GM23338 (cell line): ENCODE results near the gene LCTL. TPM values are rescaled to one million over a fixed set of nuclear protein-coding genes. Genes with fewer than 3 reads are reported as not detected.

ENCODE experiments used
- ATAC-seq: fragments of 200-7000 bp; cut with Tn5 transposase; 3 replicates; pipeline ENCODE4 v1.9.1; 2020
- DNase-seq: peaks from one replicate; pipeline ENCODE4 v3.0.0-alpha.2; 2015; ENCODE audit warnings: low spot score
- H2AFZ ChIP-seq: fragments of 200-600 bp; sonication (generic); 2 replicates; pipeline ENCODE4 v1.8.0; 2016; ENCODE audit warnings: antibody characterized with exemption, mild to moderate bottlenecking, moderate library complexity
- H3F3A ChIP-seq: fragments of 200-600 bp; sonication (generic); replicated peaks from 2 replicates; pipeline ENCODE4 v1.8.0; 2017; ENCODE audit warnings: antibody characterized with exemption, mixed run types, low read depth
- H3K27ac ChIP-seq: fragments of 200-600 bp; sonication (generic); 2 replicates; pipeline ENCODE4 v1.6.1; 2016; ENCODE audit warnings: low read depth
- H3K27me3 ChIP-seq: fragments of 200-600 bp; sonication (generic); 2 replicates; pipeline ENCODE4 v1.8.0; 2016; ENCODE audit warnings: mild to moderate bottlenecking, mixed run types, moderate library complexity; ENCODE audit not compliant: insufficient read depth
- H3K36me3 ChIP-seq: fragments of 200-600 bp; sonication (generic); 2 replicates; pipeline ENCODE4 v1.8.0; 2016; ENCODE audit warnings: mild to moderate bottlenecking; ENCODE audit not compliant: insufficient read depth
- H3K4me1 ChIP-seq: fragments of 200-600 bp; sonication (generic); 2 replicates; pipeline ENCODE4 v1.8.0; 2016; ENCODE audit warnings: mild to moderate bottlenecking, moderate library complexity; ENCODE audit not compliant: insufficient read depth
- H3K4me2 ChIP-seq: fragments of 200-600 bp; sonication (generic); 2 replicates; pipeline ENCODE4 v1.7.1; 2017; ENCODE audit warnings: mixed run types
- H3K4me3 ChIP-seq: fragments of 200-600 bp; sonication (generic); 2 replicates; pipeline ENCODE4 v1.6.1; 2016; ENCODE audit warnings: mixed run types
- H3K79me2 ChIP-seq: fragments of 200-600 bp; sonication (generic); replicated peaks from 2 replicates; pipeline ENCODE4 v1.8.0; 2017; ENCODE audit warnings: mild to moderate bottlenecking; ENCODE audit not compliant: insufficient read depth
- H3K9me2 ChIP-seq: fragments of 200-600 bp; sonication (generic); 2 replicates; pipeline ENCODE4 v1.8.0; 2017; ENCODE audit not compliant: insufficient read depth
- H4K20me1 ChIP-seq: fragments of 200-600 bp; sonication (generic); replicated peaks from 2 replicates; pipeline ENCODE4 v1.8.0; 2017; ENCODE audit warnings: mild to moderate bottlenecking; ENCODE audit not compliant: insufficient read depth
- H3K27ac Mint-ChIP-seq: 2 replicates; pipeline ENCODE4 v1.8.0; 2020; ENCODE audit warnings: inconsistent platforms, mild to moderate bottlenecking, moderate library complexity, mixed read lengths
- H3K27me3 Mint-ChIP-seq: 3 replicates; pipeline ENCODE4 v1.8.0; 2022; ENCODE audit warnings: low read depth, mild to moderate bottlenecking, moderate library complexity, mixed read lengths, inconsistent platforms; ENCODE audit not compliant: insufficient read depth, poor library complexity
- H3K36me3 Mint-ChIP-seq: 3 replicates; pipeline ENCODE4 v1.8.0; 2021; ENCODE audit warnings: low read depth, mild to moderate bottlenecking, inconsistent platforms, moderate library complexity, mixed read lengths
- H3K4me1 Mint-ChIP-seq: 3 replicates; pipeline ENCODE4 v1.8.0; 2020; ENCODE audit warnings: mild to moderate bottlenecking, inconsistent platforms, mixed read lengths
- H3K4me3 Mint-ChIP-seq: 3 replicates; pipeline ENCODE4 v1.8.0; 2021; ENCODE audit warnings: moderate library complexity, mild to moderate bottlenecking, inconsistent platforms, mixed read lengths
- H3K9me3 Mint-ChIP-seq: 3 replicates; pipeline ENCODE4 v1.8.0; 2020; ENCODE audit warnings: moderate library complexity, mild to moderate bottlenecking, inconsistent platforms, mixed read lengths
- EZH2 ChIP-seq: fragments of 200-600 bp; sonication (generic); IDR thresholded peaks from one replicate; pipeline ENCODE4 v1.8.0; 2017; ENCODE audit warnings: antibody characterized with exemption, mild to moderate bottlenecking, low read depth; ENCODE audit not compliant: unreplicated experiment
- EZH2phosphoT487 ChIP-seq: fragments of 200-600 bp; sonication (generic); IDR thresholded peaks from one replicate; pipeline ENCODE4 v1.8.1; 2018; ENCODE audit warnings: antibody characterized with exemption; ENCODE audit not compliant: unreplicated experiment
- JUNB ChIP-seq: IDR thresholded peaks from one replicate; pipeline ENCODE4 v1.6.1; 2016; ENCODE audit warnings: antibody characterized with exemption; ENCODE audit not compliant: unreplicated experiment
- POLR2AphosphoS5 ChIP-seq: IDR thresholded peaks from 2 replicates; pipeline ENCODE4 v1.6.1; 2016; ENCODE audit warnings: antibody characterized with exemption, low read depth
- ZNF114 ChIP-seq: fragments of 250-450 bp; sonication (Bioruptor Pico); IDR thresholded peaks from 2 replicates; pipeline ENCODE4 v1.5.0; 2020; ENCODE audit warnings: mild to moderate bottlenecking, moderate library complexity
- ZNF331 ChIP-seq: fragments of 250-450 bp; sonication (Bioruptor Pico); IDR thresholded peaks from 2 replicates; pipeline ENCODE4 v1.5.0; 2020; ENCODE audit warnings: low read depth, mild to moderate bottlenecking, moderate library complexity
- polyA plus RNA-seq: library from polyadenylated mRNA; unstranded; fragments of >200 nt; fragmentation: Nextera tagmentation; extraction: Ambion mirVana; gene quantifications from 2 replicates; pipeline ENCODE4 v1.2.1, GENCODE V29; 2016
- total RNA-seq: library from RNA; depleted of rRNA; stranded (reverse); fragments of >200 nt; shearing (Covaris generic); gene quantifications from 2 replicates; pipeline ENCODE4 v1.2.3, GENCODE V29; 2014
- TF ChIP-seq, protein P1 (sequence below): IDR thresholded peaks from 2 replicates; pipeline ENCODE4 v1.6.1; 2016; ENCODE audit warnings: antibody characterized with exemption
- TF ChIP-seq, protein P2 (sequence below), 2 experiments: fragments of 200-600 bp in 1 of 2; sonication (generic) in 1 of 2; conservative IDR thresholded peaks; 2 replicates each; pipeline versions ENCODE4 v1.5.1 to v1.6.1; 2016 to 2017; ENCODE audit warnings: antibody characterized with exemption in 2 of 2, low read depth in 2 of 2, mild to moderate bottlenecking in 2 of 2, moderate library complexity in 1 of 2

Gene LCTL
- total and polyA plus RNA-seq, 2 experiments from 2014 or later: 2.3 to 5.6 TPM

DNA sequence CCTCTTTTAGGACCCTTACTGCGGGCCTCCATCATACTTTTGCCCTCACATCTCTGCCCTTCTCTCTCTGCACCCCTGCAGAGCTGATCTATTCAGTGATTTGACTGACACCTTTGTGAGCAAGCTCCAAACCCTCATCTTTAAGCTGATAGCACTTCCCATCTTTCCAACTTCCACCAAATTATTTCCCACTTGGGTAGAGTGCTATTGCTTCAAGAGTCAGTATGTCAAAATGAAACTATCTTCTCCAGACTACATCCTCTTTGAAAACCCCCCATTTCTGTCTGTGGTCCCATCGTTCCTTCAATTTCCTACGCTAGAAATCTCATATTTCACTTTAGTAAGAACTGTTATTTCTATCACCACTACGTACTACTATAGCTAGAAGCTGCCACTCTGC, 41.0 kb downstream of the LCTL start:
- Histone ChIP-seq H3K79me2 (no peaks in the 10 kb centered on the region), H2AFZ (no peak overlapping the region), H3F3A (no peaks in the 10 kb centered on the region), H4K20me1 (no peaks in the 10 kb centered on the region), H3K4me2 (no peak overlapping the region), H3K4me1 (no peaks in the 10 kb centered on the region), H3K27me3 (no peaks in the 10 kb centered on the region), H3K4me3 (no peak overlapping the region), H3K9me2 (no peaks in the 10 kb centered on the region), H3K27ac (no peak overlapping the region), H3K36me3 (peaks cover 49% of the 10 kb centered on the region)
- Mint-ChIP-seq H3K4me3 (no peak overlapping the region), H3K4me1 (no peaks in the 10 kb centered on the region), H3K27me3 (no peaks in the 10 kb centered on the region), H3K27ac (no peak overlapping the region), H3K9me3 (no peaks in the 10 kb centered on the region), H3K36me3 (peaks cover 56% of the 10 kb centered on the region)
- DNase-seq (no peak), ATAC-seq (no peak)
- TF ChIP-seq EZH2phosphoT487: no peak
- TF ChIP-seq POLR2AphosphoS5: no peak
- TF ChIP-seq ZNF331 (CRISPR knock-in tag): no peak
- no peak for TF ChIP-seq JUNB
- TF ChIP-seq, protein P1, sequence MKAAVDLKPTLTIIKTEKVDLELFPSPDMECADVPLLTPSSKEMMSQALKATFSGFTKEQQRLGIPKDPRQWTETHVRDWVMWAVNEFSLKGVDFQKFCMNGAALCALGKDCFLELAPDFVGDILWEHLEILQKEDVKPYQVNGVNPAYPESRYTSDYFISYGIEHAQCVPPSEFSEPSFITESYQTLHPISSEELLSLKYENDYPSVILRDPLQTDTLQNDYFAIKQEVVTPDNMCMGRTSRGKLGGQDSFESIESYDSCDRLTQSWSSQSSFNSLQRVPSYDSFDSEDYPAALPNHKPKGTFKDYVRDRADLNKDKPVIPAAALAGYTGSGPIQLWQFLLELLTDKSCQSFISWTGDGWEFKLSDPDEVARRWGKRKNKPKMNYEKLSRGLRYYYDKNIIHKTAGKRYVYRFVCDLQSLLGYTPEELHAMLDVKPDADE: no peak
- TF ChIP-seq, protein P2, sequence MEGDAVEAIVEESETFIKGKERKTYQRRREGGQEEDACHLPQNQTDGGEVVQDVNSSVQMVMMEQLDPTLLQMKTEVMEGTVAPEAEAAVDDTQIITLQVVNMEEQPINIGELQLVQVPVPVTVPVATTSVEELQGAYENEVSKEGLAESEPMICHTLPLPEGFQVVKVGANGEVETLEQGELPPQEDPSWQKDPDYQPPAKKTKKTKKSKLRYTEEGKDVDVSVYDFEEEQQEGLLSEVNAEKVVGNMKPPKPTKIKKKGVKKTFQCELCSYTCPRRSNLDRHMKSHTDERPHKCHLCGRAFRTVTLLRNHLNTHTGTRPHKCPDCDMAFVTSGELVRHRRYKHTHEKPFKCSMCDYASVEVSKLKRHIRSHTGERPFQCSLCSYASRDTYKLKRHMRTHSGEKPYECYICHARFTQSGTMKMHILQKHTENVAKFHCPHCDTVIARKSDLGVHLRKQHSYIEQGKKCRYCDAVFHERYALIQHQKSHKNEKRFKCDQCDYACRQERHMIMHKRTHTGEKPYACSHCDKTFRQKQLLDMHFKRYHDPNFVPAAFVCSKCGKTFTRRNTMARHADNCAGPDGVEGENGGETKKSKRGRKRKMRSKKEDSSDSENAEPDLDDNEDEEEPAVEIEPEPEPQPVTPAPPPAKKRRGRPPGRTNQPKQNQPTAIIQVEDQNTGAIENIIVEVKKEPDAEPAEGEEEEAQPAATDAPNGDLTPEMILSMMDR (conservative IDR thresholded peaks at IDR 0.05; ENCODE audit: low read depth in 2 of 2): no peak
- no peak for TF ChIP-seq EZH2
- TF ChIP-seq ZNF114 (CRISPR knock-in tag): no peak

- H3K9me2 ChIP-seq: no peaks in the 10 kb centered on the region
- no peaks in the 10 kb centered on the region for H3K27me3 ChIP-seq
- H3K9me3 Mint-ChIP-seq: no peaks in the 10 kb centered on the region
- H3K4me1 ChIP-seq: no peaks in the 10 kb centered on the region
- no peak overlapping the region for H3K27ac Mint-ChIP-seq
- no peak overlapping the region for H3K27ac ChIP-seq
- H4K20me1 ChIP-seq: no peaks in the 10 kb centered on the region; the same call in 1 of the 2 replicates
- H3K36me3 Mint-ChIP-seq: peaks cover 52% of the 10 kb centered on the region
- H3K4me1 Mint-ChIP-seq: no peaks in the 10 kb centered on the region
- H3F3A ChIP-seq: no peaks in the 10 kb centered on the region
- H3K79me2 ChIP-seq: no peaks in the 10 kb centered on the region
- H3K4me3 ChIP-seq: no peak overlapping the region
- no peak overlapping the region for H2AFZ ChIP-seq
- TF ChIP-seq ZNF114 (CRISPR knock-in tag) (no peak), POLR2AphosphoS5 (no peak)
- no peaks in the 10 kb centered on the region for H3K27me3 Mint-ChIP-seq
- H3K4me2 ChIP-seq: no peak overlapping the region
- peaks cover 51% of the 10 kb centered on the region for H3K36me3 ChIP-seq
- H3K4me3 Mint-ChIP-seq: no peak overlapping the region
- no peak for ATAC-seq
- no peak for DNase-seq
Observed at GRCh38 chr15:66523926-66524325, 41.9 kb downstream of the LCTL start.
